GM12891 (cell line): ENCODE results near the gene PSMD13.

Source experiments
- DNase-seq: peaks from one replicate; pipeline ENCODE4 v3.0.0; 2011; ENCODE audit warnings: low spot score; ENCODE audit not compliant: insufficient read length
- FAIRE-seq: peaks from 2 replicates; lab custom pipeline; 2011; peaks lifted over from hg19 to GRCh38; lab: Jason Lieb, UNC
- PAX5 ChIP-seq: IDR thresholded peaks from 2 replicates; pipeline ENCODE4 v1.6.1; 2011; ENCODE audit warnings: low read length, moderate library complexity, mild to moderate bottlenecking; ENCODE audit not compliant: insufficient read depth, severe bottlenecking
- POLR2A ChIP-seq: IDR thresholded peaks from 2 replicates; pipeline ENCODE4 v1.6.1; 2011; ENCODE audit warnings: low read depth, low read length, control low read depth
- POLR2AphosphoS5 ChIP-seq: IDR thresholded peaks from 2 replicates; pipeline ENCODE4 v1.6.1; 2011; ENCODE audit warnings: low read depth, low read length, control low read depth
- POU2F2 ChIP-seq: IDR thresholded peaks from 2 replicates; pipeline ENCODE4 v1.6.1; 2011; ENCODE audit warnings: low read depth, mild to moderate bottlenecking, control low read depth, low read length, moderate library complexity
- SPI1 ChIP-seq: IDR thresholded peaks from 2 replicates; pipeline ENCODE4 v1.6.1; 2011; ENCODE audit warnings: low read depth, low read length, control low read depth
- TAF1 ChIP-seq: IDR thresholded peaks from 2 replicates; pipeline ENCODE4 v1.6.1; 2011; ENCODE audit warnings: low read depth, low read length, control low read depth

PSMD13 gene

DNA sequence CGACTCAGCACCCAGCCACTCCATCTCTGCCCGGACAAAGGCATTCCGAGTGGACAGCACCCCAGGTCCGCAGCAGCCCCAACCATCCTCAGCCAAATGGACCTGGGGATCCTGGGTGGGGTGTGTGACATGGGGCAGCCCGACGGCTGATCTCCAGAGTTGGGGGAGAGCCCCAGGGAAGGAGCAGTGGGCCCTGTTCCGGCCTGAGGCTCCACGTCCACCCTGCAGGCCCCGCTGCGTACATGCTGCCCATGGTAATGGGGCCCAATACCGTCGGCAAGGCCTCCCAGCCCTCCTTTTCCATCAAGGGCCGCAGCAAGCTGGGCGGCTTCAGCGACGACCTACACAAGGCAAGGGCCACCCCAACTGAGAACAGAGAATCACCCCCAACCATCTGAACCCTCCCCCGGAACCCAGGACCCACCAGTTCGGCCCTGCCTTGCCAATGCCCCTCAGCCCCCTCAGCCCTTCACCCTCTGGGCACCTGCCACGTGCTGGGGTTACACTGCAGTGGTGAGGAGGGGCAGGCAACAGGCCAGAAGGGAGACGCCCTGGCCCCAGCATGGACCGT, 38.5 kb upstream of the PSMD13 start:
- FAIRE-seq (no peak), DNase-seq (no peak)
- TF ChIP-seq POLR2AphosphoS5: no peak
- TF ChIP-seq POU2F2: no peak
- TF ChIP-seq TAF1: no peak
- TF ChIP-seq SPI1: no peak
- no peak for TF ChIP-seq POLR2A
- no peak for TF ChIP-seq PAX5

DNA sequence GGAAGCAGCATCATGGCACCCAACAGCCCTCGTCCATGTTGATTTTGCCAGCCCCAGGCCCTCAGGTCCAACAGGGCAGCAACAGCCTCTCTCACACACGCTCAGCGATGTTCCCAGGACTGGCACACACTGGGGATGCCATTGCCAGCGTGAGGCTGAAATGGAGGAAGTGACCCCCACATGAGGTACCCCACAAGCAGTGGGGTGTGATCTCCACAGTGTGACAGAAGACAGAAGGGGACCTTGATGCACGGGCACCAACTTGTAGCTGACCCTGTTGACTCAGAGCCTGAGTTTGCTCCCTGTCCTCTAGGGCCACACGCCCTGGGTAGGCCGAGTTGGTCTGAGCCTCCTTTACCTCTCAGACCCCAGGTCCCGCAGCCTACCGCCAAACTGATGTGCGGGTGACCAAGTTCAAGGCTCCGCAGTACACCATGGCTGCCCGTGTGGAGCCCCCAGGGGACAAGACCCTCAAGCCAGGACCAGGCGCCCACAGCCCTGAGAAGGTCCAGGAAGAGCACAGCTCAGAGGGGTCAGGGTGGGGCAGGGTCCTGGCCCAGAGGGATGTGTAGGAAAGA, 37.7 kb upstream of the PSMD13 start:
- FAIRE-seq (no peak), DNase-seq (no peak)
- no peak for TF ChIP-seq TAF1
- TF ChIP-seq POU2F2: no peak
- no peak for TF ChIP-seq POLR2AphosphoS5
- TF ChIP-seq PAX5: no peak
- TF ChIP-seq SPI1: no peak
- TF ChIP-seq POLR2A: no peak

DNA sequence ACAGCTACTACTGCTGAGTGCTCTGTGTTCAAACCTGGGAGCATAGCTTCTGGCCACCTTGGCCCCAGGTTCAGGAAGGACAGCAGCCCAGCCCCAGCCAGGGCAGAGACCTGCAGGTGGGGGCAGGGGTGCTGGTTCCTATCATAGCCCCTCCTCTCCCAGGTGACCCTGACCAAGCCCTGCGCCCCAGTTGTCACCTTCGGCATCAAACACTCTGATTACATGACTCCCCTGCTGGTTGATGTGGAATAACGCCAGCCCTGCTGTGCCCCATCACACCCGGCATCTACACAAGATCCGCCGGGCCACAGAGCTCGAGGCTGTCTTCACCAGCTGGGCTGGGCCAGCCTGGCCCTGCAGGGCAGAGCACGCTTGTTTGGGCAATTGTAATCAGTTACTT, 37.0 kb upstream of the PSMD13 start:
- FAIRE-seq (no peak), DNase-seq (no peak)
- 0 out of 2 replicates have a peak, but pooled peaks have one; percentile 4 for TF ChIP-seq POLR2AphosphoS5
- no peak for TF ChIP-seq SPI1

DNA sequence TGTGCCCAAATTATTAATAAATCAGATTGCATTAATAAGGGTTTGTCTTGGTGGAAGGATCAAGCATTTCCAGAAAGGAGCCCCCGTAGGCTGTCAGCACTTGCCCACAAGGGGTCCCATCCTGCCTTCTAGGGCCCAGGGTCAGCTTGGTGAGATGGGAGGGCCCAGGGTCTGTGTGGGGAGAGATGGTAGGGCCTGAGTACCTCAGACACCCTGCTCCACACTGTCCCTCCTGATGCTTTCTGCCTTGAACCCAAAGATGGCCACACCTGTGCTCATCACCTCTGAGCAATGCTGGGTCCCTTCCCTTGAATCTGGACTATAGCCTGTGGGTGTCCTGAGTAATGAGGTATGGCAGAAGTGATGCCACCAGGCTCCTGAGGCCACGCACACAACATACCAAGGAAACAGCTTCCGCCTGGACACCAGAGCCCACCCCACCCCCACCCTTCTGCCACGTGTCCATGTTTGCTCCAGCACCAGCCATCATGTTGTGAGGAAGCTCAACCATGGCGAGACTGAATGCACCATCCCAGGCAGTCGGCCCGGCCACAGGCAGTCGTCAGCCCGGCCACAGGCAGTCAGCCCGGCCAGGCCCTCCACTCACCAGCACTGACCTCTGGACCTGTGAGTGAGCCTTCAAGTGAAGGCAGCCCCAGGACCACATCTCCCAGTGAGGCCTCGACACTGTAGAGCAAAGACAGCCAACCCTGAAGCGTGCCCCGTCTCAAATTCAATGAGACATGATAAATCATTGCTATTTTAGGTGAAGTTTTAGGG, 36.4 kb upstream of the PSMD13 start:
- DNase-seq: no peak

DNA sequence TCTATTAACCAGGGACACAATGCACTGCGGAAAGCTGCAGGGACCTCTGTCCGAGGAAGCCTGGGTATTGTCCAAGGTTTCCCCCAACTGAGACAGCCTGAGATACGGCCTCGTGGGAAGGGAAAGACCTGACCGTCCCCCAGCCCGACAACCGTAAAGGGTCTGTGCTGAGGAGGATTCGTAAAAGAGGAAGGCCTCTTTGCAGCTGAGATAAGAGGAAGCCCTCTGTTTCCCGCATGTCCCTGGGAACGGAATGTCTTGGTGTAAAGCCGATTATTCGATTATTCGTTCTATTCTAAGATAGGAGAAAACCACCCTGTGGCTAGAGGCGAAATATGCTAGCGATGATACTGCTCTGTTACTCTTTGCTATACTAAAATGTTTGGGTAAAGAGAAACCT, 34.8 kb upstream of the PSMD13 start:
- FAIRE-seq (no peak), DNase-seq (no peak)
- no peak for TF ChIP-seq TAF1
- TF ChIP-seq POLR2A: no peak
- TF ChIP-seq POLR2AphosphoS5: no peak
- TF ChIP-seq PAX5: no peak
- no peak for TF ChIP-seq SPI1
- no peak for TF ChIP-seq POU2F2

More for the DNA sequence above, 36.4 kb upstream of the PSMD13 start:
- TF ChIP-seq POLR2AphosphoS5 (0 out of 2 replicates have a peak, but pooled peaks have one; percentile 20), POU2F2 (no peak)
- FAIRE-seq: no peak

DNA sequence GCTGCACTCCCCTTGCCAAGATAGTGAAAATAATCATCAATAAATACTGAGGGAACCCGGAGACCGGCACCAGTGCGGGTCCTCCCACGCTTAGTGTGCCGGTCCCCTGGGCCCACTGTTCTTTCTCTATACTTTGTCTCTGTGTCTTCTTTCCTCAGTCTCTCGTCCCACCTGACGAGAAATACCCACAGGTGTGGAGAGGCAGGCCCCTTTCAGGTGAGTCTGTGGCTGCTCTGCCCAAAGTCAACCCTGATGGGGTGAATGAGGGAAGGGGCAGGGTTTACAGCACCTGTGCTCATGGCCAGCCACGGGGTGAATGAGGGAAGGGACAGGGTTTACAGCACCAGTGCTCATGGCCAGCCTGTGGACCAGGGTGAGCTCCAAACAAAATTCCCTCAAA, 34.3 kb upstream of the PSMD13 start:
- FAIRE-seq: no peak
- DNase-seq: no peak
- TF ChIP-seq POLR2A (peak; percentile 17; the same call in 1 of the 2 replicates), POU2F2 (no peak), POLR2AphosphoS5 (no peak; the same call in 1 of the 2 replicates), PAX5 (no peak), TAF1 (no peak), SPI1 (no peak)

DNA sequence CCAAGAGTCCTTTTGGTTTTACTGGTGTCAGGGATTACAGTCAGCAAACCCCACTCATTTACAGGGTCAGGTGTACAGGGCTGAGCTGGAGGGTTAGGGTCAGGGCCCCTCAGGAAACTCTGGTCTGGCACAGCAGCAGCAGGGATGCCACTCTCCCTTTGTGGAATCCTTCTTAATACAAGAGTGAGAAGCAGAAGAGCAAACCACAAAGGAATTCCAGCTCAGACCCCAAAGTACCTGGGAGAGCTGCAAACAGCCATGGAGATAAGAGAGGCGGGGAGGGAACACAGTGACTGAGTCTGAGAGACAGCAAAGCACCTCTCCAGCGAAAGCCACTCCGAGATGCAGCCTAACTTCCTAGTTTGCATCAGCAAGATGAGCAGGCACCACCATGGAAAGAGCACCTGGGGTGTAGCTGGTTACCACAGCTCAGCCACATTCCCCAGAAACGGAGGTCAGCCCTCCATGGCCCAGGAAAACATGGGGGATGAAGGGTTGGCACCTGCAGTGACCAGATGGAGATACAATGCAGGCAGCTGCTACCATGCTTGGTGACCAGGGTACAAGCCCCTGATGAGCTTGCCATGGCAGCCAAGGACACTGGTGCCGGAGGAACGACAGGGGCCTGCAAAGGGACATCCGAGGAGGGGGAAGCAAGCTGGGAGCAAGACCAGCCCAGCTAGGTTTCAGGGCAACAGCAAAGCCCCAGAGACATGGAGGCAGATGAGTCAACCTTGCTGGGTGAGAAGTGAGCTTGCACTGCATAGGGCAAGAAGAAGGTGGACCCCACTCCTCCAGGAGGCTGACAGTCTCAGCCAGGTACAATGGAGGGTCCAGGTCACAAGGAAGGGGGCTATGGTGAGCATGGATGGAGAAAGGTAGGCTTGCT, 33.5 kb upstream of the PSMD13 start:
- TF ChIP-seq PAX5 (no peak), POU2F2 (no peak), POLR2AphosphoS5 (peak; percentile 17; the same call in 1 of the 2 replicates), SPI1 (no peak), POLR2A (no peak)
- FAIRE-seq (no peak), DNase-seq (no peak)

DNA sequence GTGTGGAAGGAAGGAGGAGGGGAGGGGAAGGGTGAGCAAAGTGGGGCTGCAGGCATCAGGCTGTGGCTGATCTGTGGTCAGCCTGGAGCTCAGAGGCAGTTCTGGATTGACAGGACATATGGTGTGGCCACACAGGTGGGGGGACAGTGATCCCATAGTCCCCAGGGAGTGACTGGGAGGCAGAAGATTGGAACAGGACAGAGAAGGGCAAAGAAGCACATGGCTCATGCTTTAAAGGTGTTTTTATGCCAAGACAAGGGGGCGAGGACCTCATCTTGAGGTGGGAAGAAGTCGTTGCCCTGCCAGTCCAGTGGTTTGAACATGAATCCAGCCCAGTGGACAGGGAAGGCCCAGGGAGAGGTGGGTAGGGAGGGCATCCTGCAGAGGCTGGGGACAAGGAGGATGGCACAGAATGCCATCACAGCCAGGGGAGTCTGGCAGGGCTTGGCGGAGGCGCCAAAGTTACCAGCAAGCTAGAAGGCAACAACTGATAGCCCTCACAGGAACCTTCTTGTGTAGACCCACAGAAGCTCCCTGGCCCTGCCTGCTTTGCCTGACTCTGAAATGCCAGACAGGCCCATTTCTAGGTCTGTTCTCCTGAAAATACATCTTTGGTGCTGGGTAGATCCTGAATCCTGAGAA, 32.7 kb upstream of the PSMD13 start:
- DNase-seq (no peak), FAIRE-seq (no peak)

DNA sequence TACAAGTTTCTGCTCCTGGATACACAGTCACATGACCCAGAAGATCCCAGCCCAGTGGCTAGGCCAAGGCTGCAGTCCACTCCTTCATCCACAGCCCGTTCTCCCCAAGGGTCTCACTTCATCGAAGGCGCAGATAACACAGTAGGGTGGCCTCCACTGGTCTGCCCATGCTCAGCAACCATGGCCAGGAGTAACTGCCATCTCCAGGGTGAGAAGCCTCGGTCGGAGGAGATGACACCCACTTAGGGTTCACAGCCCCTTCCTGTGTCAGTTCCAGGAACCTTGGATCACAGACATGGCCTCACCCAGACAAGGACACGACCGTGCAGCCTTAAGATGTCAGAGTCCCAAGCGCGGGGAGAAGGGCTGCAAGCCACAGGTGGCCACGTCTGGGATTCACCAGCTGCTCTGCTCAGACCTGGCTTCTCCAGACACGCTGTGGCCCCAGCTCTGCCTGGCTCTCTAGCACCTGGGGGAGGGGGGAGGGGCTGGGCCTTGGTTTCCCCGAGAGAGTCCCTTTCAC, 32.1 kb upstream of the PSMD13 start:
- DNase-seq (no peak), FAIRE-seq (no peak)
- 0 out of 2 replicates have a peak, but pooled peaks have one; percentile 11 for TF ChIP-seq POLR2A
- no peak for TF ChIP-seq SPI1

More for the DNA sequence above, 32.7 kb upstream of the PSMD13 start:
- no peak for TF ChIP-seq POLR2AphosphoS5
- TF ChIP-seq PAX5: no peak
- no peak for TF ChIP-seq POU2F2
- TF ChIP-seq SPI1: no peak
- TF ChIP-seq POLR2A: no peak
